ENCODE results near the gene OGA. TPM values are rescaled to one million over a fixed set of nuclear protein-coding genes. Genes with fewer than 3 reads are reported as not detected.

Gene OGA
- total RNA-seq, 4 donors from 2014 or later = 70.0 to 214 (median 127) TPM

GRCh38 chr10:101784558-101784957 is 33.7 kb downstream of the OGA start:
- DNase-seq (ENCODE audit: low spot score) (no peak), ATAC-seq (ENCODE audit: low FRiP score) (no peak)
- TF ChIP-seq CTCF (IDR thresholded peaks at IDR 0.05) = no peak

GRCh38 chr10:101783736-101784118 is 34.5 kb downstream of the OGA start:
- no peak for ATAC-seq (ENCODE audit: low FRiP score)
- TF ChIP-seq CTCF (IDR thresholded peaks at IDR 0.05) = no peak
- no peak for DNase-seq (ENCODE audit: low spot score)

- no peak for TF ChIP-seq CTCF (IDR thresholded peaks at IDR 0.05)
- ATAC-seq (ENCODE audit: low FRiP score) = peak; percentile 72
- DNase-seq (ENCODE audit: low spot score) = peak; percentile 66
Observed at GRCh38 chr10:101782811-101783735, 35.2 kb downstream of the OGA start, which contains the start of gene NPM3. TSS of gene NPM3 (minus strand) at chr10:101783446. CDS start at chr10:101783390, 56 bp downstream.

- TF ChIP-seq CTCF (IDR thresholded peaks at IDR 0.05) = no peak
- DNase-seq (ENCODE audit: low spot score) = no peak
- no peak for ATAC-seq (ENCODE audit: low FRiP score)
Observed at GRCh38 chr10:101781984-101782810, 36.0 kb downstream of the OGA start.

GRCh38 chr10:101781655-101781983 is 36.6 kb downstream of the OGA start:
- DNase-seq (ENCODE audit: low spot score) (no peak), ATAC-seq (ENCODE audit: low FRiP score) (no peak)
- TF ChIP-seq CTCF (IDR thresholded peaks at IDR 0.05) = no peak

DNA sequence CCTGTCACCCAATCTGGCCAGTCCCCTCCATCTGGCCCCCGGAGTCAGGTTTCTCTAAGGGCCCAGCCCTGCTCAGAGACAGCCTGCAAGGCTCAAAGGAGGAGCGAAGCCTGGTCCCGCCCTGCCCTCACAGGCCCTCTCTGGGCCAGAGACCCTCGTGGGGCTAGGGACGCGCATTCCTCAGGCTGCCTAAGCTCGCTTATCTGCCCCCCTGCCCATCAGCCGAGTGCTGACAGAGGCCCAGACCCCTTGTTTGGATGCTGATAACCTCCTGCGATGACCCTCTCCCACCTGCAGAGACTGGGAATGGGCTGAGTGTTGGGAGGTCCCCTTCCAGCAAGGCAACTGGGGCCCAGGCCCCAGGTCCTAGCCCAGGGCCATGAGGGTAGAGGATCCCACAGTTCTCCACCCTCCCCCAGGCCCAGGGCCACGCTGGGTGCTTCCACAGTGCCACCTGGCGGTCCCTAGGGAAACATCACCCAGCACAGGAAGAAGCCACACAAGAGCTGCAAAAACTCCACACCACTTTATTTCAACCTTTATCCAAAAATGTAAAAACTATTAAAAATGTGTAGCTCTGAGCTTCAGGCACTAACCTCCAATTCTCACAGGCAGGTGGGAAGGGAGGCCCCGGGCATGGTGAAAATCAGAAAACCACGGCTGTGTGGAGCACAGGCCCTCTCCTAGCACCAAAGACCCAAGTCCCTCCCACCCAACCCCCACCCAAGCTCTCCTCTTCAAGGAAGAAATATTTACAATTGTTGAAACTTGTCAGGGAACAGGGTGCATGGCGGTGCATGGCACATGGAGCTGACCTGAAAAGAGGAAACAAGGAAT is 37.2 kb downstream of the OGA start:
- ATAC-seq (ENCODE audit: low FRiP score) (no peak), DNase-seq (ENCODE audit: low spot score) (no peak)
- peak in 1 of 3 donors; percentile 31 for TF ChIP-seq CTCF (IDR thresholded peaks at IDR 0.05)
